SK-N-MC (cell line): ENCODE measurements around the gene GTSE1.

Source experiments
- EZH2 ChIP-seq: fragments of 200-600 bp; sonication (generic); IDR thresholded peaks from one replicate; pipeline ENCODE4 v1.6.1; 2017; ENCODE audit warnings: antibody characterized with exemption
- FOXP2 ChIP-seq: optimal IDR thresholded peaks from 2 replicates; pipeline ENCODE3; 2011; ENCODE audit warnings: mild to moderate bottlenecking, moderate library complexity; ENCODE audit not compliant: insufficient read depth; ENCODE audit errors: extremely low read length, control extremely low read depth
- POLR2AphosphoS5 ChIP-seq: IDR thresholded peaks from 2 replicates; pipeline ENCODE4 v1.6.1; 2012; ENCODE audit warnings: mild to moderate bottlenecking, low read depth, low read length, borderline replicate concordance

- no peak for TF ChIP-seq POLR2AphosphoS5
- TF ChIP-seq EZH2: no peak
- TF ChIP-seq FOXP2: no peak
Observed at GRCh38 chr22:46331496-46331895, 34.8 kb downstream of the GTSE1 start.
